Small intestine (tissue), 7 donors: ENCODE data around the gene COMP. TPM values are rescaled to one million over a fixed set of nuclear protein-coding genes. Genes with fewer than 3 reads are reported as not detected.

Experiments
- DNase-seq, 2 donors: peaks; one replicate each; pipeline versions ENCODE4 v3.0.0 to v3.0.0-alpha.2; 2013
- FAIRE-seq: peaks from 2 replicates; lab custom pipeline; 2012; peaks lifted over from hg19 to GRCh38; lab: Jason Lieb, UNC
- H3K27ac ChIP-seq, 3 donors: one replicate each; pipeline ENCODE4 v1.5.1; 2013; ENCODE audit warnings: low read length in 2 of 3, mild to moderate bottlenecking in 2 of 3, control low read depth in 1 of 3, inconsistent platforms in 1 of 3, low read depth in 1 of 3, moderate library complexity in 1 of 3
- H3K27me3 ChIP-seq, 3 donors: one replicate each; pipeline ENCODE4 v1.6.1; 2013; ENCODE audit warnings: low read length in 3 of 3, inconsistent platforms in 1 of 3; ENCODE audit not compliant: control insufficient read depth in 3 of 3, insufficient read depth in 3 of 3
- H3K36me3 ChIP-seq, 3 donors: one replicate each; pipeline ENCODE4 v1.6.1; 2013; ENCODE audit warnings: low read length in 3 of 3, inconsistent platforms in 1 of 3, low read depth in 1 of 3, mild to moderate bottlenecking in 1 of 3, moderate library complexity in 1 of 3; ENCODE audit not compliant: control insufficient read depth in 3 of 3, insufficient read depth in 2 of 3
- H3K4me1 ChIP-seq, 3 donors: one replicate each; pipeline ENCODE4 v1.6.1; 2013; ENCODE audit warnings: low read length in 2 of 3, inconsistent platforms in 1 of 3, low read depth in 1 of 3, mild to moderate bottlenecking in 1 of 3, moderate library complexity in 1 of 3; ENCODE audit not compliant: control insufficient read depth in 3 of 3, insufficient read depth in 2 of 3
- H3K4me3 ChIP-seq, 3 donors: one replicate each; pipeline ENCODE4 v1.5.1; 2013; ENCODE audit warnings: low read length in 3 of 3, control low read depth in 1 of 3, inconsistent platforms in 1 of 3, low read depth in 1 of 3, mild to moderate bottlenecking in 1 of 3, moderate library complexity in 1 of 3
- H3K9me3 ChIP-seq, 2 donors: one replicate each; pipeline ENCODE4 v1.6.1; 2013; ENCODE audit warnings: low read depth in 1 of 2, low read length in 1 of 2; ENCODE audit not compliant: control insufficient read depth in 2 of 2, insufficient read depth in 1 of 2
- WGBS, 3 donors: extraction: QIAGEN DNeasy Blood & Tissue Kit; methylation state at CpG; one replicate each; pipeline ENCODE4 v1.1.7; 2013; 5-methylcytosine and 5-hydroxymethylcytosine counted together
- polyA plus RNA-seq, 4 donors: library from polyadenylated mRNA; stranded (reverse) in 3 of 4; unstranded in 1 of 4; fragments of 200-250 nt in 3 of 4; fragments of 120-200 nt in 1 of 4; gene quantifications; one replicate each; pipeline versions ENCODE4 v1.2.1 to v1.2.3, GENCODE V29; 2013
- donor health status: healthy with polysubstance abuse.
- donor health status: control.
- donor health status: control.
- donor health status: Bipolar disorder and iron deficiency.
- donor health status: healthy.

Gene COMP
- polyA plus RNA-seq, 4 donors = 0.68 to 1.8 TPM; not detected in 2

GRCh38 chr19:18800079-18800478 lies 9.0 kb upstream of the COMP start:
- peaks cover 0 to 35% (median 0%) of the 10 kb centered on the region in 3 donors for H3K4me1 ChIP-seq
- H3K4me3 ChIP-seq = no peak overlapping the region
- no peaks in the 10 kb centered on the region for H3K9me3 ChIP-seq
- no peak overlapping the region for H3K27ac ChIP-seq
- H3K36me3 ChIP-seq = no peaks in the 10 kb centered on the region
- DNase-seq = no peak
- H3K27me3 ChIP-seq = peaks cover 0 to 12% (median 0%) of the 10 kb centered on the region in 3 donors
- no peak for FAIRE-seq

- no peak for FAIRE-seq
These were observed 8.4 kb upstream of the COMP start for GRCh38 chr19:18799389-18799970.

GRCh38 chr19:18798384-18799352 lies 7.6 kb upstream of the COMP start:
- Histone ChIP-seq H3K4me3 (peak overlapping the region in 1 of 3 donors; percentile 43), H3K4me1 (peaks cover 0 to 35% (median 0%) of the 10 kb centered on the region in 3 donors), H3K27me3 (peaks cover 0 to 12% (median under 1%) of the 10 kb centered on the region in 3 donors), H3K36me3 (no peaks in the 10 kb centered on the region), H3K27ac (peak overlapping the region in 1 of 3 donors; percentile 62), H3K9me3 (no peaks in the 10 kb centered on the region)
- DNase-seq = peak; percentile 20 to 92
- 13 to 36% (median 34%) methylated on average over 19 to 22 of the region's 22 CpGs for WGBS, 3 donors
- FAIRE-seq = no peak

More at GRCh38 chr19:18799389-18799970, 8.4 kb upstream of the COMP start:
- H3K4me1 ChIP-seq = peaks cover 0 to 35% (median 0%) of the 10 kb centered on the region in 3 donors
- no peaks in the 10 kb centered on the region for H3K36me3 ChIP-seq
- peak overlapping the region in 1 of 3 donors; percentile 62 for H3K27ac ChIP-seq
- DNase-seq = no peak
- peak overlapping the region in 1 of 3 donors; percentile 43 for H3K4me3 ChIP-seq
- H3K27me3 ChIP-seq = peaks cover 0 to 12% (median 0%) of the 10 kb centered on the region in 3 donors
- no peaks in the 10 kb centered on the region for H3K9me3 ChIP-seq

- Histone ChIP-seq H3K9me3 (no peaks in the 10 kb centered on the region), H3K27me3 (peaks cover under 1 to 25% (median 24%) of the 10 kb centered on the region in 3 donors), H3K4me1 (peaks cover 0 to 36% (median 0%) of the 10 kb centered on the region in 3 donors), H3K4me3 (no peak overlapping the region), H3K36me3 (no peaks in the 10 kb centered on the region), H3K27ac (no peak overlapping the region)
- 46 to 70% (median 55%) methylated on average over 2 of the region's 2 CpGs for WGBS, 3 donors
- FAIRE-seq (no peak), DNase-seq (no peak)
These were observed 5.1 kb upstream of the COMP start for GRCh38 chr19:18796239-18796638.

GRCh38 chr19:18795540-18795939 lies 4.4 kb upstream of the COMP start:
- WGBS, 3 donors = 13 to 16% (median 15%) methylated on average over 19 to 21 of the region's 21 CpGs
- DNase-seq = peak in 1 of 2 donors; percentile 52
- FAIRE-seq = no peak
- peaks cover 0 to 43% (median 0%) of the 10 kb centered on the region in 3 donors for H3K4me1 ChIP-seq
- no peaks in the 10 kb centered on the region for H3K9me3 ChIP-seq
- peaks cover 8 to 32% (median 31%) of the 10 kb centered on the region in 3 donors for H3K27me3 ChIP-seq
- no peak overlapping the region for H3K27ac ChIP-seq
- no peaks in the 10 kb centered on the region for H3K36me3 ChIP-seq
- H3K4me3 ChIP-seq = no peak overlapping the region

GRCh38 chr19:18794692-18795091 lies 3.6 kb upstream of the COMP start:
- 89 to 95% (median 90%) methylated on average over 6 of the region's 6 CpGs for WGBS, 3 donors
- no peaks in the 10 kb centered on the region for H3K9me3 ChIP-seq
- H3K4me3 ChIP-seq = no peak overlapping the region
- H3K27ac ChIP-seq = no peak overlapping the region
- DNase-seq = no peak
- H3K27me3 ChIP-seq = peaks cover 8 to 39% (median 39%) of the 10 kb centered on the region in 3 donors
- H3K4me1 ChIP-seq = peaks cover 0 to 47% (median 0%) of the 10 kb centered on the region in 3 donors
- no peak for FAIRE-seq
- no peaks in the 10 kb centered on the region for H3K36me3 ChIP-seq

GRCh38 chr19:18794029-18794313 lies 2.9 kb upstream of the COMP start:
- 40 to 59% (median 43%) methylated on average over 5 of the region's 5 CpGs for WGBS, 3 donors
- peaks cover 13 to 46% (median 43%) of the 10 kb centered on the region in 3 donors for H3K27me3 ChIP-seq
- peaks cover 0 to 45% (median 0%) of the 10 kb centered on the region in 3 donors for H3K4me1 ChIP-seq
- DNase-seq (no peak), FAIRE-seq (no peak)
- H3K9me3 ChIP-seq = no peaks in the 10 kb centered on the region
- H3K4me3 ChIP-seq = no peak overlapping the region
- H3K36me3 ChIP-seq = no peaks in the 10 kb centered on the region
- no peak overlapping the region for H3K27ac ChIP-seq

- WGBS, 3 donors = 63 to 77% (median 71%) methylated on average over 13 of the region's 13 CpGs
- FAIRE-seq = no peak
- no peaks in the 10 kb centered on the region for H3K36me3 ChIP-seq
These were observed 2.3 kb upstream of the COMP start for GRCh38 chr19:18793144-18794028.

More at GRCh38 chr19:18793144-18794028, 2.3 kb upstream of the COMP start:
- H3K4me1 ChIP-seq = peaks cover 0 to 45% (median 0%) of the 10 kb centered on the region in 3 donors
- no peak overlapping the region for H3K27ac ChIP-seq
- H3K27me3 ChIP-seq = peaks cover 13 to 52% (median 43%) of the 10 kb centered on the region in 3 donors
- DNase-seq = no peak
- H3K4me3 ChIP-seq = no peak overlapping the region
- no peaks in the 10 kb centered on the region for H3K9me3 ChIP-seq
